Gastroesophageal sphincter (tissue), 3 donors: ENCODE data around the gene PGRMC2.

ENCODE experiments used
- CTCF ChIP-seq, 4 experiments: fragments of 200-600 bp in 2 of 4; fragments of 450-650 bp in 2 of 4; sonication (generic) in 1 of 4; IDR thresholded peaks; one replicate each; pipeline ENCODE4 v1.5.1; 2017 to 2019; ENCODE audit warnings: antibody characterized with exemption in 4 of 4, mild to moderate bottlenecking in 2 of 4, moderate library complexity in 2 of 4
- EP300 ChIP-seq: sonication (generic); formaldehyde crosslinking; IDR thresholded peaks from one replicate; pipeline ENCODE4 v1.6.1; 2017; ENCODE audit warnings: antibody characterized with exemption, mild to moderate bottlenecking
- POLR2A ChIP-seq, 2 donors: fragments of 450-650 bp; IDR thresholded peaks; one replicate each; pipeline ENCODE4 v1.6.1; 2017; ENCODE audit warnings: antibody characterized with exemption in 2 of 2, mild to moderate bottlenecking in 2 of 2, moderate library complexity in 1 of 2
- POLR2AphosphoS5 ChIP-seq: sonication (generic); formaldehyde crosslinking; IDR thresholded peaks from one replicate; pipeline ENCODE4 v1.6.1; 2017; ENCODE audit warnings: antibody characterized with exemption

DNA sequence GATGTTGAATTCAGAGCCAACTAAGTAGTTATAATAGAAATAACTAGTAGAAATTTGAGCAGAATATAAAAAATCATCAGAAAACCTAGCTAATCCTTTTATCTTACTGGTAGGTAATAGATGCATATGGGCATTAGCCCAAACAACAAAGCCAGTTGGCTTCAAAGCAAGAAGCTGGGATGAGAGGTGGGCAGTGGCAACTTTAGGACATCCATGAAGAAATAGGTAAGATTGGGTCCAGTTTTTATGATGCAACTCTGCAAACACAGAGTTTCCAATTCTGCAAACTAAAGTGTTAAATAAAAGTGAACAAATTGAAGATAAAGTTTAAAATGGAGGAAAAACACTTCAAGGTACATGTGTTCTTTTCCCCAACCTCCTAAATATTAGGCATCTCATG lies 5.1 kb downstream of the PGRMC2 start:
- TF ChIP-seq CTCF (IDR thresholded peaks at IDR 0.05) (no peak), POLR2A (IDR thresholded peaks at IDR 0.05) (no peak), EP300 (no peak), POLR2AphosphoS5 (no peak)
